Activated T-helper 2 cell treated with anti-CD3 and anti-CD28 coated beads, Interferon-gamma antibody, Interleukin-2, Interleukin-4, amounts not matched to agents 10 μg/mL and 5 μg/mL and 100 μg/mL, durations not matched to agents 14 hours and 24 hours and 36 hours (primary cell): ENCODE measurements around the gene SEMG1. TPM values are rescaled to one million over a fixed set of nuclear protein-coding genes. Genes with fewer than 3 reads are reported as not detected.

Experiments
- DNase-seq: peaks from one replicate; pipeline ENCODE4 v3.0.0; 2021; ENCODE audit warnings: low spot score
- H3K27ac Mint-ChIP-seq: one replicate; pipeline ENCODE4 v1.8.0; 2021; ENCODE audit warnings: mixed read lengths
- H3K27me3 Mint-ChIP-seq: one replicate; pipeline ENCODE4 v1.8.0; 2021; ENCODE audit warnings: low read depth, mixed read lengths
- H3K36me3 Mint-ChIP-seq: one replicate; pipeline ENCODE4 v1.8.0; 2021; ENCODE audit warnings: low read depth, mixed read lengths
- H3K4me1 Mint-ChIP-seq: one replicate; pipeline ENCODE4 v1.8.0; 2021; ENCODE audit warnings: low read depth, mixed read lengths
- H3K4me3 Mint-ChIP-seq: one replicate; pipeline ENCODE4 v1.8.0; 2021; ENCODE audit warnings: low read depth, mild to moderate bottlenecking, moderate library complexity, mixed read lengths
- H3K9me3 Mint-ChIP-seq: one replicate; pipeline ENCODE4 v1.8.0; 2021; ENCODE audit warnings: mixed read lengths
- intact Hi-C: fragments of 100-400 bp; cut with micrococcal nuclease; formaldehyde crosslinking; loops from one replicate; pipeline ENCODE4 v1.15.1; 2023
- total RNA-seq: library from RNA; stranded (reverse); gene quantifications from 2 replicates; pipeline ENCODE4 v1.2.3, GENCODE V29; 2022

The SEMG1 gene
- total RNA-seq, 1 donor from 2014 or later: not detected

DNA sequence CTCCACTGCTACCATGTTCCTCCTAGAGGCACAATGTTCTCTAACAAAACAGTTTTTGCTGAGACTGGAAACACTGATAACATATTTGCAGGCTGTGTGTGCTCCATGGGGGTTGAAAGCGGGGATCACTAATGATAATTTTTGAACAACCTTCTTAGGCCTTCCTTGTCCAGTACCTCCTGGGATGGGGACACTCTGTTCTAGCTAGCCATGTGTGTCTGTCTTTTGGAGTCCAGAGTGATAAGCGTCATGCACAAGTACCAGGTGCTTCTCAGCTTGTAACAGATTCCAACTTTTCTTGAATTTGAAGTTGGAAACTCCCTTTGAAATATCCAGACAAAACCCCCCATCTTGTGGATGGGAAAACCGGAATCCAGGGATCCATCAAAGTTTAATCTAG, 17.0 kb upstream of the SEMG1 start:
- intact Hi-C loops: no loop called here

DNA sequence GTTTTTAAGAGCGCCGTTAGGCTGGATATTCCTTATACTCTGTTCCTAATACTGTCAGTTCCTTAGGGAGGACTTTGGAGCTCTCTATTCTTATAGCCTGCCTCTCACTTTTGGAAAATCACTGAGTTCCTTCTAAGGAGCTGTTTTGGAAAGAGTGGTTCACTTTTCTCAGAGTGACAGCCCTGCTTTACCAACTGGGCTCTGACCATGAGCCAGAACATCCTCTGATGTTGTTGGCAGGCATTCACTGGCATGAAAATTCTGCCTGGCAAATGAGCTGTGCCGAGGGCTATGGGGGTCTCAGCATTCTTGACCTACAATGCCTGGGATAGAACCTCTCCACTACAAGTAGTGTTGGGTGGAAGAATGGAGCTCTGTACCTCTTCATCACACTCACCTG, 14.9 kb upstream of the SEMG1 start:
- intact Hi-C loops: no loop called here
- H3K4me3 Mint-ChIP-seq: no peak overlapping the region
- H3K4me1 Mint-ChIP-seq: no peaks in the 10 kb centered on the region
- no peak for DNase-seq
- H3K9me3 Mint-ChIP-seq: no peaks in the 10 kb centered on the region
- H3K27ac Mint-ChIP-seq: no peak overlapping the region
- peaks cover 8% of the 10 kb centered on the region for H3K27me3 Mint-ChIP-seq
- no peaks in the 10 kb centered on the region for H3K36me3 Mint-ChIP-seq

More for the DNA sequence above, 17.0 kb upstream of the SEMG1 start:
- H3K27me3 Mint-ChIP-seq: peaks cover 10% of the 10 kb centered on the region
- H3K9me3 Mint-ChIP-seq: no peaks in the 10 kb centered on the region
- no peak for DNase-seq
- no peaks in the 10 kb centered on the region for H3K4me1 Mint-ChIP-seq
- no peak overlapping the region for H3K4me3 Mint-ChIP-seq
- no peak overlapping the region for H3K27ac Mint-ChIP-seq
- H3K36me3 Mint-ChIP-seq: no peaks in the 10 kb centered on the region

DNA sequence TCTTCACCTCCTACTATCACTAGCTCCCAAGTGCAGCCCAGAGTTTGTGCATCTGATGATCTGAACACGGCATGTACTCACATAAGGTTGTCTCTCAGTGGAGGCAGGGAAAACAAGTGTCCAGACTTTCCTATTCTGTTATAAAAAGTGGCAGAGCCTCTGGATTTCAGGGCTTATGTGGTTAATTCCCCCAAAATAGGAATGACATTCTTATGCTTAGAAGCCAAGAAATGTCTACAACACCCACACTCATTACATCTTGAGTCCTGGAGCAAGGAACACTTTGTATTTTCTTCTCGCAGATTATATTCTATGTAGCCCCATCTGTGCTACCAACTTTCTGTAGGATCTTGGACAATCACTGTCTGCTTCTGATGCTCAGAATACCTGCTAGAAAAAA, 13.5 kb upstream of the SEMG1 start:
- intact Hi-C loops: no loop called here

DNA sequence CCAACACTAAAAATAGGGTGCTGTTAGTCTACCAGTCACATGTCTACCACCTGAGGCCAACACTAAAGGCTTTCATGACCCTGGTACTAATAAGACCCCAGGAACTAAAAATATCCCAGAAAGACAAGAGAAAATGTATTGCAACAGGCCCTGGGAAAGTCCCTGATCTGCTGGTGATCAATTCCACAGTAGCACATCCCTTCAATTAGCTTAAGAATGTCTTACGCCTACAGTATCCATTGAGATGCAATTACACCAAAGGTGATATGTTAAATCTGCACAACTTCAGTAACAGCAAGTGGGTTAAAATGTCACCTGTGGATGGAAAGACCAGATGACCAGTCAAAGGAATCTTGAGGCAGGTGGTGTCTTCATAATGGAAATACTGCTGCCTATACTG, 3.1 kb downstream of the SEMG1 start:
- no peak overlapping the region for H3K4me3 Mint-ChIP-seq
- H3K4me1 Mint-ChIP-seq: no peaks in the 10 kb centered on the region
- no peaks in the 10 kb centered on the region for H3K9me3 Mint-ChIP-seq
- intact Hi-C loops: no loop called here
- no peaks in the 10 kb centered on the region for H3K36me3 Mint-ChIP-seq
- DNase-seq: no peak
- peaks cover 17% of the 10 kb centered on the region for H3K27me3 Mint-ChIP-seq
- no peak overlapping the region for H3K27ac Mint-ChIP-seq

More for the DNA sequence above, 13.5 kb upstream of the SEMG1 start:
- no peak for DNase-seq
- Mint-ChIP-seq H3K27me3 (peaks cover 8% of the 10 kb centered on the region), H3K4me1 (no peaks in the 10 kb centered on the region), H3K27ac (no peak overlapping the region), H3K36me3 (no peaks in the 10 kb centered on the region), H3K4me3 (no peak overlapping the region), H3K9me3 (no peaks in the 10 kb centered on the region)

DNA sequence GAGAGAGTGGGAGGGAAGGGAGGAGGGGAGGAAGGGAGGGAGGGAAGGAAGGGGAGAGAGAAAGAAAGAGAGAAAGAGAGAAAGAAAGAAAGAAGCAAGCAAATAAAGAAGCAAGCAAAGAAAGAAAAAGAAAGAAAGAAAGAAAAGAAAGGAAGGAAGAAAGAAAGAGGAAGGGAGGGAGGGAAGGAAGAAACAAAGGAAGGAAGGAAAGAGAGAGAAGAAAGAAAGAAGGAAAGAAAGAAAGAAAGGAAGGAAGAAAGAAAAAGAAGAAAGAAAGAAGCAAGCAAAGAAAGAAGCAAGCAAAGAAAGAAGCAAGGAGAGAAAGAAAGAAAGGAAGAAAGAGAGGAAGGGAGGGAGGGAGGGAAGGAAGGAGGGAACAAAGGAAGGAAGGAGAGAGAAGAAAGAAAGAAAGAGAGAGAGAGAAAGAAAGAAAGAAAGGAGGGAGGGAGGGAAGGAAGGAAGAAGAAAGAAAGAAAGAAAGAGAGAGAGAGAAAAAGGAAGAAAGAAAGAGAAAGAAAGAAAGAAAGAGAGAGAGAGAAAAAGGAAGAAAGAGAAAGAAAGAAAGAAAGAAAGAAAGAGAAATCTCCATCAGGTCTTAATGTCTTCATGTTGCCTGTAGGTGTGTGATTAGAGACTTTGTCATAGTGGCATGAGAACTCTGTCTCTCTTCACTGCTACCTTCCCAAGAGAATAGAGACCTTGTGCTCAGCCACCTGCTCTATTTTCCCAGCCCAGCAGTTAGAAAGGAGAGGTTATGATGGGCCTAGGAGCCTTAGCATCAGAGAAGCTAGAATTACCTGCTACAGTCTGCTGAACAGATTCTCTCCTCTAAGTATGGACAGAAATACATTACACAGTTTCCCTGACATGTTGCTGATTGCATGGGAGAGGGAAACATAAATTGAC, 5.0 kb downstream of the SEMG1 start:
- Mint-ChIP-seq H3K36me3 (no peaks in the 10 kb centered on the region), H3K27ac (no peak overlapping the region), H3K27me3 (peaks cover 11% of the 10 kb centered on the region), H3K4me1 (no peaks in the 10 kb centered on the region), H3K4me3 (no peak overlapping the region), H3K9me3 (no peaks in the 10 kb centered on the region)
- intact Hi-C loops: no loop called here
- DNase-seq: no peak

DNA sequence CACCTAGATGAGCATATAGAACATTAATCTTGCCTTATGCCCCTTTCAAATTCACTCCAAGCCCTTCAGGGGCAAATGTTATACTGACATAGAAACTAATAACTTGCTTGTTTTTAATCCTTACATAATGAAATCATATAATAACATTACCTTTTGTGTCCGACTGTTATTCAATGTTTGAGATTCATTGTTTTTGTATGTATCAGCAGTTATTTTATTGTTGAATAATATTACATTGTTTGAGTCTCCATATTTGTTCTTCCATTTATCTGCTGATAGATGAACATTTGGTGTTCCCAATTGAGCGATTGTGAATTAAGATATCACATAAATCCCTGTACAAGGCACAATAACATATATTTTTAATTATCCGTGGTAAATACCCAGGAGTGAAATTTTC, 6.0 kb downstream of the SEMG1 start:
- no peaks in the 10 kb centered on the region for H3K9me3 Mint-ChIP-seq
- no peak overlapping the region for H3K27ac Mint-ChIP-seq
- no peaks in the 10 kb centered on the region for H3K36me3 Mint-ChIP-seq
- DNase-seq: no peak
- no peaks in the 10 kb centered on the region for H3K4me1 Mint-ChIP-seq
- no peak overlapping the region for H3K4me3 Mint-ChIP-seq
- intact Hi-C loops: no loop called here
- H3K27me3 Mint-ChIP-seq: peaks cover 9% of the 10 kb centered on the region

DNA sequence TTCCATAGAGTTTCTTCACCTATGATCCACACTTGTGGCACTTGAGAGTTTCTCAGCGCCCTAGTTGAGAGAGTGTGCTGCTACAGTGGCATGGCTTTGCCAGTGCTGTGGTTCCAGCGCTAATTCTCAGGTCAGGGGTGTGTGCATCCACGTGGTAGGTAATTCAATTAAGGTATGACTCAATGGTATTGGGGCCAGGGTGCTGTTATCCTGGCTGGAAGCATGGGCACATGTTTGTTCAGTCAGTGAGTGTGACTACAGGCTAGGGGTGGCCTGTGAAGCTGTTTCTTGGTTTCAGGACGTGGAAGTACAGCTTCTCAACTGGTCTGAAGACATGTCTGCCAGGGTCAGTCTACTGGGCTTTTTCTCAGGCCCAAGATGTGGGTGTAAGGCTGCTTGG, 11.3 kb downstream of the SEMG1 start:
- Mint-ChIP-seq H3K36me3 (no peaks in the 10 kb centered on the region), H3K4me3 (no peak overlapping the region), H3K4me1 (no peaks in the 10 kb centered on the region), H3K27ac (no peak overlapping the region), H3K9me3 (no peaks in the 10 kb centered on the region), H3K27me3 (peaks cover 19% of the 10 kb centered on the region)
- no peak for DNase-seq
- intact Hi-C loops: no loop called here

DNA sequence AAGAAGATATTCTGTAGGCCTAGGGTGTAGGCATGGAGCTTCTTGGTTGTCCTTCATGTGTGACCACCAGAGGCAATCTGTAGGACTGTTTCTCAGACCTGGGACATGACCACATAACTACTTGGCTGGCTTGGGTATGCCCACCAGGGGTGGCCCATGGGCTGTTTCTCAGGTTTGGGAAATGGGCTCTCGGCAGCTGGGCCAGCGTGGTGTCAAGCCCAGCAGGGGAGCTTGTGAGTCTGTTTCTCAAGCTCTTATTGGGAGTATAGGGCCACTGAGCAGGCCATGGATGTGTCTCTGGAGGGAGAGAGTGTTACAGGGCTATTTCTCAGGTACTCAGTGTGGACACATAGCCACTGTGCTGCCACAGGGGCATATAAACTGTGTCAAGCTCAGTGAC, 11.8 kb downstream of the SEMG1 start:
- H3K9me3 Mint-ChIP-seq: no peaks in the 10 kb centered on the region
- no peaks in the 10 kb centered on the region for H3K4me1 Mint-ChIP-seq
- no peak for DNase-seq
- intact Hi-C loops: no loop called here
- H3K27me3 Mint-ChIP-seq: peaks cover 19% of the 10 kb centered on the region
- no peaks in the 10 kb centered on the region for H3K36me3 Mint-ChIP-seq
- H3K4me3 Mint-ChIP-seq: no peak overlapping the region
- no peak overlapping the region for H3K27ac Mint-ChIP-seq

DNA sequence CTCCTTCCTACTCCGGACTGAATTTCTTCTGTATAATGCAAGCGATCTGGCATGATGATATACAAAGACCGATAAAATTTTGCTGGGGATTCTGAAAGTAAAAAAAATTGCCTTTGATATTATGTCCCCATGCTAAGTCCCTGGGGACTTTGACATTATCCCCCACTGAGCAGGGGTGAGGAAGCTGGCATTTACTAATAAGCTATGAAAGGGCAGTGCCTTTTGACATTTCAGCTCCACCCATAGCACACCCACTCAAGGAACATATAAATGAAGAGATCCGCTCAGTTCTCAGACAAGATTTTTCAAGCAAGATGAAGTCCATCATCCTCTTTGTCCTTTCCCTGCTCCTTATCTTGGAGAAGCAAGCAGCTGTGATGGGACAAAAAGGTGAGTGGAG, 14.2 kb downstream of the SEMG1 start, which contains the start of gene SEMG2:
SEMG2 (plus strand) TSS at position 298 of the 400 bp plus-strand sequence; CDS start at position 315, 17 bp downstream.
- Mint-ChIP-seq H3K27me3 (peaks cover 24% of the 10 kb centered on the region), H3K9me3 (no peaks in the 10 kb centered on the region), H3K4me3 (no peak within 1 kb of the TSS), H3K36me3 (no peaks in the 10 kb centered on the region), H3K27ac (no peak within 1 kb of the TSS), H3K4me1 (no peaks in the 10 kb centered on the region)
- no peak for DNase-seq
- intact Hi-C loops: no loop called here

DNA sequence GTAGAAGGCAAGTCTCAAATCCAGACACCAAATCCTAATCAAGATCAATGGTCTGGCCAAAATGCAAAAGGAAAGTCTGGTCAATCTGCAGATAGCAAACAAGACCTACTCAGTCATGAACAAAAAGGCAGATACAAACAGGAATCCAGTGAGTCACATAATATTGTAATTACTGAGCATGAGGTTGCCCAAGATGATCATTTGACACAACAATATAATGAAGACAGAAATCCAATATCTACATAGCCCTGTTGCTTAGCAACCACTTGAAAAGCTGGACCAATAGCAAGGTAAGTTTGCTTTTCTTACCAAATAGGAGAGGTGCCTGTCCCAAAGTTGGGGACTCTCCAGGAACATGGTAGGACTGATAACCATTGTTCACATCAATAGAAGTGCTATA, 16.3 kb downstream of the SEMG1 start:
- Mint-ChIP-seq H3K27me3 (peaks cover 25% of the 10 kb centered on the region), H3K4me1 (no peaks in the 10 kb centered on the region), H3K9me3 (no peaks in the 10 kb centered on the region), H3K27ac (no peak overlapping the region), H3K4me3 (no peak overlapping the region), H3K36me3 (no peaks in the 10 kb centered on the region)
- intact Hi-C loops: no loop called here
- DNase-seq: no peak

DNA sequence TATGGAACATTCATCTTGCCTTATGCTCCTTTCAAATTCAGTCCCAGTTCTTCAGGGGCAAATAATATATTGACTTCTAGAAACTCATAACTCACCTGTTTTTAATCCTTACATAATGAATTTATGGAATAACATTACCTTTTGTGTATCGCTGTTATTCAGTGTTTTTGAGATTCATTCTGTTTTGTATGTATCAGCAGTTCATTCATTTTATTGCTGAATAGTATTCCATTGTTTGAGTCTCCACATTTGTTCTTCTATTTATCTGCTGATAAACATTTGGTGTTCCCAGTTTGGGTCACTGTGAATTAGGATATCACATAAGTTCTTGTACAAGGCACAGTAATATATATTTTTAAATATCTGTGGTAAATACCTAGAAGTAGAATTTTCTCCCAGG, 19.5 kb downstream of the SEMG1 start:
- Mint-ChIP-seq H3K27ac (no peak overlapping the region), H3K4me1 (no peaks in the 10 kb centered on the region), H3K36me3 (no peaks in the 10 kb centered on the region), H3K4me3 (no peak overlapping the region), H3K9me3 (no peaks in the 10 kb centered on the region), H3K27me3 (peaks cover 22% of the 10 kb centered on the region)
- intact Hi-C loops: no loop called here
- no peak for DNase-seq

DNA sequence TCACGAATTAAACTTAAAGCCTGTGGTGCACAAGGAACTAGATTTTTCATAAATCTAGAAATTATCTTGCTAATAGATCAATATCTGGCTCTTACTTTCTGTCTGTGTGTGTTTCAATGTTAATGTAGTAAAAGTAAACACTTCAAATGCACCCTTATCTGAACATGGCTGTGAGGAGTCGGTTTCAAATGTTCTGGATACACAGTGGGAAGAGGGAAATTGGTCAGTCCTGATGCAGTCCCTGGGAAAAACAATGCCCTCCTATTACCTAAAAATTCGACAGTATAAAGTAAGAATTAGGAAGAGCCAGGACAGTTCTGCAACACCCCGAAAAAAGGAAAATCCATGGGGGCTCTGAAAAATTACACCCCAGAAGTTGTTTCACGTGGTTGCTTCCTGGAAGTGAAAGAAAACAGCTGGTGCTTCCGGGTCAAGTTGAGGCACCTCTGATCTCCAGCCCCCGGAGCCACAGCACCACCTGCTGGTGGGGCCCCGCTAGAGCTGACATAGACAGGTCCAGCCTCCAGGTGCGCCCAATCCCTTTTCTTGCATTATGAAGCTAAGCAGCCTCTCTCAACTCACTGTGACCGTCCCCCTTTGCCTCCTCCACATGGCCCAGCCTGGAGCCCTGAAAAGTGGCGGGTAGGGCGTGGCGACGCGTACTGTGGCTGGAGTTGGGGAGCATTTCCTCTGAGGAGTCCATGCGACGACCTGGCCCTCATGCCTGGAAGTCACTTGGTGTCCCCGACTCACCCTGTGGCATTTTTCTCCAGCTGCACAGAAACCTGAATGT, 22.6 kb downstream of the SEMG1 start:
- Mint-ChIP-seq H3K9me3 (no peaks in the 10 kb centered on the region), H3K4me1 (no peaks in the 10 kb centered on the region), H3K4me3 (no peak overlapping the region), H3K36me3 (no peaks in the 10 kb centered on the region), H3K27ac (no peak overlapping the region), H3K27me3 (peaks cover 18% of the 10 kb centered on the region)
- intact Hi-C loops: no loop called here
- peak; percentile 28 for DNase-seq

DNA sequence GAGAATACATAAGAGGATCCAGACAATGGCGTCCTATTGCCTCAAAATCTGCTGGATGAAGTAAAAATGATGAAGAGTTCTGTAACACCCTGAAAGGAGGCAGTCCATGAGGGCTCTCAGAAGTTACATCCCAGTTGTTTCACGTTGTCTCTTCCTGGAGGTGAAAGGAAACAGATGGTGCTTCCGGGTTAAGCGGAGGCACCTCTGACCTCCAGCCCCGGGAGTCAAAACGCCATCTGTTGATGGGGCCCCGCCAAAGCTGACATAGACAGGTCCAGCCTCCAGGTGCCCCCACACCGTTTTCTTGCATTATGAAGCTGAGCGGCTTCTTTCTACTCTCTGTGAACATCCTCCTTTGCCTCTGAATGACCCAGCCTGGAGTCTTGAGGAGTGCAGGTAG, 23.8 kb downstream of the SEMG1 start:
- H3K27ac Mint-ChIP-seq: no peak overlapping the region
- peaks cover 14% of the 10 kb centered on the region for H3K27me3 Mint-ChIP-seq
- no peak for DNase-seq
- H3K36me3 Mint-ChIP-seq: no peaks in the 10 kb centered on the region
- intact Hi-C loops: no loop called here
- H3K4me1 Mint-ChIP-seq: no peaks in the 10 kb centered on the region
- H3K4me3 Mint-ChIP-seq: no peak overlapping the region
- H3K9me3 Mint-ChIP-seq: no peaks in the 10 kb centered on the region
